ENCODE measurements around the gene ENDOV. TPM values are rescaled to one million over a fixed set of nuclear protein-coding genes. Genes with fewer than 3 reads are reported as not detected.

The ENDOV gene
- total and polyA plus RNA-seq, 2 of the 13 experiments (the other 11 are each of a cell fraction or from before 2014, with no cell fraction given), result 15.1 to 17.1 TPM

DNA sequence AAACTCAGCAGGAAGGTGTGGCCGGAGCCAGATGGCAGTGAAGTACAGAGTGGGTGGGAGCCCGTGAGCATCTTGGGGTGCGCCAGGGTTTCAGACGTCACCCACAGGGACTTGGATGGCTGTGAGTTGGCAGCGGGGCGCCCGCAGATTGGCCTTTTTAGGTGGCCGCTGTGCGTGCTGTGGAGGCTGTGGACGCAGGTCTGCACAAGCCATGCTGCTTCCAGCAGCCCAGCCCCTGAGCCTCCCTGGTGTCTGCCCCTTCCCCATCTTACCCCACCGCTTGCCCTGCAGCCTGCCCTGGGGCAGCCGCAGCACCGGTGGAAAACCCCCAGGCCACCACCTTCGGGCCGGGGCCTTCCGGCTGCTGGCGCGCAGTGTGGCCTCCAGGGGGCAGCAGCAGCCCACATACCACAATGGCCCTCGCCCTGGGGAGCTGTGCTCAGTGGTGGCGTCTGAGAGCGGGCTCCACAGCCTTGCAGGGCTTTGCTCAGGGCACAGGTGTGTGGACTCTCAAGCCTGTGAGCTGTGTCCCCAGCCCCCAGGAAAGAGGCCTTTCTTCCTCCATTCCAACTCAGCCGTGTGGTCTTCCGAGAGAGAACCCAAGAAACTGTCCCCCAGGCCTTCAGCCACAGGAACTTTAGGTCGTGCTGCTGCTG is 11.8 kb downstream of the ENDOV start (continued):
- TF ChIP-seq, protein P1, sequence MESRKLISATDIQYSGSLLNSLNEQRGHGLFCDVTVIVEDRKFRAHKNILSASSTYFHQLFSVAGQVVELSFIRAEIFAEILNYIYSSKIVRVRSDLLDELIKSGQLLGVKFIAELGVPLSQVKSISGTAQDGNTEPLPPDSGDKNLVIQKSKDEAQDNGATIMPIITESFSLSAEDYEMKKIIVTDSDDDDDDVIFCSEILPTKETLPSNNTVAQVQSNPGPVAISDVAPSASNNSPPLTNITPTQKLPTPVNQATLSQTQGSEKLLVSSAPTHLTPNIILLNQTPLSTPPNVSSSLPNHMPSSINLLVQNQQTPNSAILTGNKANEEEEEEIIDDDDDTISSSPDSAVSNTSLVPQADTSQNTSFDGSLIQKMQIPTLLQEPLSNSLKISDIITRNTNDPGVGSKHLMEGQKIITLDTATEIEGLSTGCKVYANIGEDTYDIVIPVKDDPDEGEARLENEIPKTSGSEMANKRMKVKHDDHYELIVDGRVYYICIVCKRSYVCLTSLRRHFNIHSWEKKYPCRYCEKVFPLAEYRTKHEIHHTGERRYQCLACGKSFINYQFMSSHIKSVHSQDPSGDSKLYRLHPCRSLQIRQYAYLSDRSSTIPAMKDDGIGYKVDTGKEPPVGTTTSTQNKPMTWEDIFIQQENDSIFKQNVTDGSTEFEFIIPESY (CRISPR knock-in tag; IDR thresholded peaks at IDR 0.05), result peak; percentile 85; the same call in 1 of the 2 replicates
- TF ChIP-seq MED1 (CRISPR knock-in tag; IDR thresholded peaks at IDR 0.05), result 0 out of 2 replicates have a peak, but pooled peaks have one; percentile 28
- no peak for TF ChIP-seq ARNTL (CRISPR knock-in tag; IDR thresholded peaks at IDR 0.05)
- no peak for TF ChIP-seq TCF7L2 (IDR thresholded peaks at IDR 0.05; ENCODE audit: low read depth, low read length)
- TF ChIP-seq ZNF75D (CRISPR knock-in tag; IDR thresholded peaks at IDR 0.05; ENCODE audit: borderline replicate concordance), result no peak
- no peak for TF ChIP-seq FLYWCH1 (CRISPR knock-in tag; IDR thresholded peaks at IDR 0.05)
- peak; percentile 34; the same call in 1 of the 2 replicates for TF ChIP-seq ZNF33B (CRISPR knock-in tag; IDR thresholded peaks at IDR 0.05)
- no peak for TF ChIP-seq MATR3 (CRISPR knock-in tag; IDR thresholded peaks at IDR 0.05)
- TF ChIP-seq, protein P2, sequence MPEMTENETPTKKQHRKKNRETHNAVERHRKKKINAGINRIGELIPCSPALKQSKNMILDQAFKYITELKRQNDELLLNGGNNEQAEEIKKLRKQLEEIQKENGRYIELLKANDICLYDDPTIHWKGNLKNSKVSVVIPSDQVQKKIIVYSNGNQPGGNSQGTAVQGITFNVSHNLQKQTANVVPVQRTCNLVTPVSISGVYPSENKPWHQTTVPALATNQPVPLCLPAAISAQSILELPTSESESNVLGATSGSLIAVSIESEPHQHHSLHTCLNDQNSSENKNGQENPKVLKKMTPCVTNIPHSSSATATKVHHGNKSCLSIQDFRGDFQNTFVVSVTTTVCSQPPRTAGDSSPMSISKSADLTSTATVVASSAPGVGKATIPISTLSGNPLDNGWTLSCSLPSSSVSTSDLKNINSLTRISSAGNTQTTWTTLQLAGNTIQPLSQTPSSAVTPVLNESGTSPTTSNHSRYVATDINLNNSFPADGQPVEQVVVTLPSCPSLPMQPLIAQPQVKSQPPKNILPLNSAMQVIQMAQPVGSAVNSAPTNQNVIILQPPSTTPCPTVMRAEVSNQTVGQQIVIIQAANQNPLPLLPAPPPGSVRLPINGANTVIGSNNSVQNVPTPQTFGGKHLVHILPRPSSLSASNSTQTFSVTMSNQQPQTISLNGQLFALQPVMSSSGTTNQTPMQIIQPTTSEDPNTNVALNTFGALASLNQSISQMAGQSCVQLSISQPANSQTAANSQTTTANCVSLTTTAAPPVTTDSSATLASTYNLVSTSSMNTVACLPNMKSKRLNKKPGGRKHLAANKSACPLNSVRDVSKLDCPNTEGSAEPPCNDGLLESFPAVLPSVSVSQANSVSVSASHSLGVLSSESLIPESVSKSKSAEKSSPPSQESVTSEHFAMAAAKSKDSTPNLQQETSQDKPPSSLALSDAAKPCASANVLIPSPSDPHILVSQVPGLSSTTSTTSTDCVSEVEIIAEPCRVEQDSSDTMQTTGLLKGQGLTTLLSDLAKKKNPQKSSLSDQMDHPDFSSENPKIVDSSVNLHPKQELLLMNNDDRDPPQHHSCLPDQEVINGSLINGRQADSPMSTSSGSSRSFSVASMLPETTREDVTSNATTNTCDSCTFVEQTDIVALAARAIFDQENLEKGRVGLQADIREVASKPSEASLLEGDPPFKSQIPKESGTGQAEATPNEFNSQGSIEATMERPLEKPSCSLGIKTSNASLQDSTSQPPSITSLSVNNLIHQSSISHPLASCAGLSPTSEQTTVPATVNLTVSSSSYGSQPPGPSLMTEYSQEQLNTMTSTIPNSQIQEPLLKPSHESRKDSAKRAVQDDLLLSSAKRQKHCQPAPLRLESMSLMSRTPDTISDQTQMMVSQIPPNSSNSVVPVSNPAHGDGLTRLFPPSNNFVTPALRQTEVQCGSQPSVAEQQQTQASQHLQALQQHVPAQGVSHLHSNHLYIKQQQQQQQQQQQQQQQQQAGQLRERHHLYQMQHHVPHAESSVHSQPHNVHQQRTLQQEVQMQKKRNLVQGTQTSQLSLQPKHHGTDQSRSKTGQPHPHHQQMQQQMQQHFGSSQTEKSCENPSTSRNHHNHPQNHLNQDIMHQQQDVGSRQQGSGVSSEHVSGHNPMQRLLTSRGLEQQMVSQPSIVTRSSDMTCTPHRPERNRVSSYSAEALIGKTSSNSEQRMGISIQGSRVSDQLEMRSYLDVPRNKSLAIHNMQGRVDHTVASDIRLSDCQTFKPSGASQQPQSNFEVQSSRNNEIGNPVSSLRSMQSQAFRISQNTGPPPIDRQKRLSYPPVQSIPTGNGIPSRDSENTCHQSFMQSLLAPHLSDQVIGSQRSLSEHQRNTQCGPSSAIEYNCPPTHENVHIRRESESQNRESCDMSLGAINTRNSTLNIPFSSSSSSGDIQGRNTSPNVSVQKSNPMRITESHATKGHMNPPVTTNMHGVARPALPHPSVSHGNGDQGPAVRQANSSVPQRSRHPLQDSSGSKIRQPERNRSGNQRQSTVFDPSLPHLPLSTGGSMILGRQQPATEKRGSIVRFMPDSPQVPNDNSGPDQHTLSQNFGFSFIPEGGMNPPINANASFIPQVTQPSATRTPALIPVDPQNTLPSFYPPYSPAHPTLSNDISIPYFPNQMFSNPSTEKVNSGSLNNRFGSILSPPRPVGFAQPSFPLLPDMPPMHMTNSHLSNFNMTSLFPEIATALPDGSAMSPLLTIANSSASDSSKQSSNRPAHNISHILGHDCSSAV (CRISPR knock-in tag; IDR thresholded peaks at IDR 0.05; ENCODE audit: borderline replicate concordance), result no peak
- no peak for TF ChIP-seq RARA (CRISPR knock-in tag; IDR thresholded peaks at IDR 0.05)
- no peak for TF ChIP-seq ZNF143 (CRISPR knock-in tag; IDR thresholded peaks at IDR 0.05)
- TF ChIP-seq SMARCE1 (IDR thresholded peaks at IDR 0.05; ENCODE audit: borderline replicate concordance), result no peak
- TF ChIP-seq REPIN1 (CRISPR knock-in tag; IDR thresholded peaks at IDR 0.05; ENCODE audit: borderline replicate concordance, low read depth), result peak; percentile 75; the same call in 1 of the 2 replicates
- TF ChIP-seq ZMYM2 (CRISPR knock-in tag; IDR thresholded peaks at IDR 0.05), result no peak
- TF ChIP-seq, protein P3, sequence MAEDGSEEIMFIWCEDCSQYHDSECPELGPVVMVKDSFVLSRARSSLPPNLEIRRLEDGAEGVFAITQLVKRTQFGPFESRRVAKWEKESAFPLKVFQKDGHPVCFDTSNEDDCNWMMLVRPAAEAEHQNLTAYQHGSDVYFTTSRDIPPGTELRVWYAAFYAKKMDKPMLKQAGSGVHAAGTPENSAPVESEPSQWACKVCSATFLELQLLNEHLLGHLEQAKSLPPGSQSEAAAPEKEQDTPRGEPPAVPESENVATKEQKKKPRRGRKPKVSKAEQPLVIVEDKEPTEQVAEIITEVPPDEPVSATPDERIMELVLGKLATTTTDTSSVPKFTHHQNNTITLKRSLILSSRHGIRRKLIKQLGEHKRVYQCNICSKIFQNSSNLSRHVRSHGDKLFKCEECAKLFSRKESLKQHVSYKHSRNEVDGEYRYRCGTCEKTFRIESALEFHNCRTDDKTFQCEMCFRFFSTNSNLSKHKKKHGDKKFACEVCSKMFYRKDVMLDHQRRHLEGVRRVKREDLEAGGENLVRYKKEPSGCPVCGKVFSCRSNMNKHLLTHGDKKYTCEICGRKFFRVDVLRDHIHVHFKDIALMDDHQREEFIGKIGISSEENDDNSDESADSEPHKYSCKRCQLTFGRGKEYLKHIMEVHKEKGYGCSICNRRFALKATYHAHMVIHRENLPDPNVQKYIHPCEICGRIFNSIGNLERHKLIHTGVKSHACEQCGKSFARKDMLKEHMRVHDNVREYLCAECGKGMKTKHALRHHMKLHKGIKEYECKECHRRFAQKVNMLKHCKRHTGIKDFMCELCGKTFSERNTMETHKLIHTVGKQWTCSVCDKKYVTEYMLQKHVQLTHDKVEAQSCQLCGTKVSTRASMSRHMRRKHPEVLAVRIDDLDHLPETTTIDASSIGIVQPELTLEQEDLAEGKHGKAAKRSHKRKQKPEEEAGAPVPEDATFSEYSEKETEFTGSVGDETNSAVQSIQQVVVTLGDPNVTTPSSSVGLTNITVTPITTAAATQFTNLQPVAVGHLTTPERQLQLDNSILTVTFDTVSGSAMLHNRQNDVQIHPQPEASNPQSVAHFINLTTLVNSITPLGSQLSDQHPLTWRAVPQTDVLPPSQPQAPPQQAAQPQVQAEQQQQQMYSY (CRISPR knock-in tag; IDR thresholded peaks at IDR 0.05), result no peak
- TF ChIP-seq SMAD9 (CRISPR knock-in tag; IDR thresholded peaks at IDR 0.05), result no peak
- peak; percentile 32; the same call in 1 of the 2 replicates for TF ChIP-seq ZNF563 (CRISPR knock-in tag; IDR thresholded peaks at IDR 0.05)
